LoVo (cell line): ENCODE measurements around the gene KRT77.

Experiments used
- DNase-seq: peaks from one replicate; pipeline ENCODE4 v3.0.0-alpha.2; 2016; ENCODE audit warnings: low spot score

Gene KRT77

DNA sequence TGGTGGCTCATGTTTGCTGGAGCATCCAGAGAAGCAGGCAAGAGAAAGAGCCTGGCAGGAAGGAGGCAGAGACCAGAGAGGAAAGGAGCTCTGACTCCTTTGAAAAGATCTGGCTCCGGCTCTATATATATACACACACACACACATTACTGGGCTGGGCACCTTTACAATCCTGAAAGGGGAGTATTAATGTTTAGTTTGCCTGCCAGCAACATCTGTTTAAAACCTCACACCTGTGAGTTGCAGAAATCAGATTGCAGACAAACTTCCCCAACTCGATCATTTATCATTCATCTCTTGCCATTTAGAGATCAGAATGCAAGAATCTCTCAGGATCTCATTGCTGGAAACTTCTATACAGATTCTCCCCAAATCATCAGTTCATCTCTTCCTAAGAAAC, at the start of gene KRT77:
TSS of gene KRT77 (minus strand) at position 101 of the 400 bp plus-strand sequence. CDS start at position 11, 90 bp downstream.
- DNase-seq, result no peak

DNA sequence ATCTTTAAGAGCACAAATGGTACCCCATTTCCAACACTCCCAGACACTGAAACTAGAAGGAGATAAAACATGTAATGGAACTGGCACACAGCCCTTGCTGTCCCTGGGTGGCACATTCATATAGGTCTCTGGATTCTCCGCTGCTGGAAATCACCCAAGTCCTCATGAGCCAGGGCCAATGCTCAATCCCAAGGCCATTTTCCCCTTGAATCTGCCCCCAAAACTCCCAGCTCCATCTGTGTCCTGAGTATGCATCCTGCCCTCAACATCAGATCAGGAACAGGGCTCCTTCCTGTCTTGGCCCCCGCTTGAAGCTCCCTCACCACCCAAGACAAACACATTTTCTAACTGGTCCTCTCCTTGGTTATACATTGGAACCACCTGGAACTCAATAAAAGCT, 49.2 kb upstream of the KRT77 start:
- DNase-seq, result no peak

DNA sequence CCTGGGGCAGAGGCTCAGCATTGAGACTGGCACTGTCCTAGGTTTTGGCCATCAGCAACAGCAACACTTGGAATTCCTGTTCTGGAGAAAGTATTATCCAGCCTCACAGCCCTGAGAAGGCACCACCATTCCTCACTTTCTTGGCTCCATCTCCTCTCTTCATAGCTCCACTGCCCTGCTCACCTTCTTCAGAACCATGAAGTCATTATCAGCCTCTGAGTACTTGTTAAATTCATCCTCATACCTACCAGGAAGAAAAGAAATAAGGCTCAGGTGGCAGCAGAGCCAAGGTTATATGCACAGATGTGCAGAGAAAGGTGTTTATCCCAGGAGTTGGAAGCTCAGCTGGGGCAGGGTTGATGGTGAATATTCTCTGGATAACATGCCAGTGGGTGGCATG, 48.5 kb upstream of the KRT77 start:
- no peak for DNase-seq

DNA sequence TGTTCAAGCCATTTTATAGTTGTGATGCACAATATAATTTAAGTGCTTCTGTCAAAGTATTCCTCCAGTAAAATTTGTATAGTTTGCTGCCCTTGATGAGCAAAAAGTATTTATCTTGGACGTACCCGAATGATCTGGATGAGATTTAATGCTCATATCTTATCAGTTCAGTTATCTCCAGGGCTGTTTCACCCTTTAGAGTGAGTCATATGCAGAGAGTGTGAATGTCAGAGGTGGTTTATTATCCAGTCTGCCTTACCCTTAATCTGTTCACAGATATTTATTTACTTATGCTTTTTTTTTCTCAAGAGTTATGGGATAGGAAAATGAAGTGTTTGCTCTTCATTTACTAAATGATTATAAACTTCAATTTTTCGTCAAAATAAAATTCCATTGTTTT, 47.2 kb upstream of the KRT77 start:
- peak; percentile 46 for DNase-seq

DNA sequence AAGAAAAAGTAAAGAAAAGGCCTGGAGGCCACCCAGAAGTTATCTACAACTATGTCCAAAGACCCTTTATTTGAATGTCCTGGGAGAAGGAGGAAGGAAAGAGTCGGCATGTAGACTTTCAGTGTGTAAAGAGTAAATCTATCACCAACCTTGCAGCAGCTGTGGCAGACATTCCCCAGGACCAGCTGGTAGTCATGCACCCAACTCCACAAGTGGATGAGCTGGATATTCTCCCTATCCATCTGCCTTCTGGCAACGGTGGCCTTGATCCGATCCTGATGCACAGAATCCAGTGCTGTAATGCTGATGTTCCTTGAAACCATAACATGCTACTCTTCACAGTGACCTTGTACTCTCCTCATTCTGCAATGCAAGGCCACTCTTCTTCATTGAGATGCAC, 46.5 kb upstream of the KRT77 start:
- no peak for DNase-seq

DNA sequence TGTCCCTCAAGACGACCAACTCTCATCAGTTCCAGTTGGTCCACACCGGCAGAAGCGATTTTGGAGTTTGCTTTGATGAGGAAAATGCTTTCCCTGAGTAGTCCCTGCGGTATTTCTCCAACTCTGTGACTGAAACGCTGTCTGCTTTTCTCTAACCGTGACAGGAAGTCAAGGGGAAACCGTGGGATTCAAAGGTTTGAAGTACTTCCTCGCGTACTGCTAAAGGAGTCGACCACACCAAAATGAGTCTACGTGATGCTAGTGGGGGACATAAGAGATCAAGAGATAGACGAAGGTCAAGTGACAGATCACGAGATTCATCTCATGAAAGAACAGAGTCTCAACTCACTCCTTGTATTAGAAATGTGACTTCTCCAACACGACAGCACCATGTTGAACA, 45.3 kb upstream of the KRT77 start:
- no peak for DNase-seq

DNA sequence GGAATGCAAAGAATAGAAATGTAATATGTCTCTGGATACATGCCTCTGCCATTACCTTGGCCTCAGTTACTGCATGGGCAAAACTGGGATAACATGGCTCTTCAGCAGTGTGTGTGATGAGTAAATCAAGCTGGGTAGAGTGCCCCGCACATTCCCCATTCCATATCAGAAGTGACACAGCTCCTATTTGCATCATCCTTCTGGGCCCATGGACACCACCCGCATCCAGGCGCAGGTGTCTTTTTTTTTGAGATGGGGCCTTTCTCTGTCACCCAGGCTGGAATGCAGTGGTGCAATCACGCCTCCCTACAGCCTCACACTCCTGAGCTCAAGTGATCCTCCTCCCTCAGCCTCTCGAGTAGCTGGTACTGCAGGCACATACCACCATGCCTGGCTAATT, 42.2 kb upstream of the KRT77 start:
- no peak for DNase-seq

DNA sequence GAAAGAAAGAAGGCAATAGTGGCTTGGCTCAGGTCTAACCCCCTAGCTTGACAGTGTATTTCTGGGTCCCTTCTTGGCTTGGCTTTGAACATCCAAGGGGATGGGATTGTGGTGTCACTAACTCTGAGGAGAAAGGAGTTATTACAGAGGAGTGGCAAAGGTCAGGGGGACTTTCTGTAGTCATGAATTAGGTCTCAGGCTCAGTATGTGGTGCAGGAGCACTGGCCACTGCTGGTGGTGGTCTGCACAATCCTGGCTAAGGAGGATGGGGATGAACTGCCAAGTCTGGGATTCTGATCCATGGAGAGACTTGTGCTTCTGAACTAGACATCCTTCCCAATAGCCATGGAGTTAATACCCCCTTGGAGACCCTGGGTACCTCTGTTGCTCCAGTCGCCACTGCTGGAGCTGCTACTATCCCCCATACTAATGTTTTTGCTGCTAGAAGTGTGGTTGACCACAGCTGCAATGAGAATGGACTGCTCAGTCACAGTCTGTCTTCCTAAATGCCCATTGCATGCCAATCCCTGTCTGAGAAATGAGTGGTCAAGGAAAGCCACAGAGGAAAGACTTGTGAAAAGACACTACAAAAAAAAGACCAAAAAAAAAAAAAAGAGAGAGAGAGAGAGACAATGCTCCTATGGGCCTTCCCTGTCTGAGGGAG, 41.3 kb upstream of the KRT77 start:
- DNase-seq, result no peak

DNA sequence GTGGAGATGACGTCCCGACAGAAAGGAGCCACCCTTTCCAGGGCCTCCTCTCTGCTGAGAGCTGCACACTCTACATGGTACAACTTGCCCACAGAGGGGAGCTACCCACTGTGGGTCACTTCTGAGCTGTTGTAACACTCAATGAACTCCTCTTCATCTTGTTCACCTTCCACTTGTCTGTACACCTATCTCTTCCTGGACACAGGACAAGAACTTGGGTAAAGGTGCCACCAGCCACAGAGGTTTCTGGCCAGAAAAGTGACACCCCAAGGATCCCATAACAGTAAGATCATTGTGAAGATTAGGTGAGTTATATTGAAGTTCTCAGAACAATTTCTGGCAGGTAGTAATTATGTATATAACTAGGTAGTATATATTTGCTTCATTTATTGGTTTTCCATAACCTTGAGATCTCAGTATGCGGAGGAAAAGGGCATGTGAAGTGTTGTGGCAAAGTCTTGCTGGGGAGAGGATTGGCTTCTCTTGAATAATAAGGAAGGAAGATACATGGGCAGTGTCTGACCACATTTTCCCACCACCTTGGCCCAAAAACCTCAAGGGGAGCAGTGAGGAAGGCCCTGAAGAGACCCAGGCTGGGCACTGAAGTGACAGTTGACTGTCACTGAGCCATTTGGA, 39.6 kb upstream of the KRT77 start:
- DNase-seq, result no peak

DNA sequence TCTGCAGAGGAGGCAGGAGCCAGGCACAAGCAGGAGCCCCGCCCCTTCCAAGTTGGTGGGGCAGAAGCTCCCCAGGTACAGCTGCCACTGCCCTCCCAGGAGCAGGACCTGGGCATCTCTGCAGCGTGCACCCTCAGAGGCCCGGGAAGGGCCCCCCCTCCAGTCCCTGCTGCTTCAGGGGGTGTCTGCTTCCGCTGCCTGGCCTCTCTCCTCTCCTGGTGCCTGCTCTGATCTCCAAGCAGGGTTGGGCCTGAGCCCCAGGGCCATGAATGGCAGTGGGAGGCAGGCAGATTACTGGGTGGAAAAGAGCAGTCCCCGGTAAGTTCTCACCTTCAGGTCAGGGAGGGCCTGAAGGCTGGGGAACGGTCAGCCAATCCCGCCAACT, 38.9 kb upstream of the KRT77 start:
- DNase-seq, result no peak

DNA sequence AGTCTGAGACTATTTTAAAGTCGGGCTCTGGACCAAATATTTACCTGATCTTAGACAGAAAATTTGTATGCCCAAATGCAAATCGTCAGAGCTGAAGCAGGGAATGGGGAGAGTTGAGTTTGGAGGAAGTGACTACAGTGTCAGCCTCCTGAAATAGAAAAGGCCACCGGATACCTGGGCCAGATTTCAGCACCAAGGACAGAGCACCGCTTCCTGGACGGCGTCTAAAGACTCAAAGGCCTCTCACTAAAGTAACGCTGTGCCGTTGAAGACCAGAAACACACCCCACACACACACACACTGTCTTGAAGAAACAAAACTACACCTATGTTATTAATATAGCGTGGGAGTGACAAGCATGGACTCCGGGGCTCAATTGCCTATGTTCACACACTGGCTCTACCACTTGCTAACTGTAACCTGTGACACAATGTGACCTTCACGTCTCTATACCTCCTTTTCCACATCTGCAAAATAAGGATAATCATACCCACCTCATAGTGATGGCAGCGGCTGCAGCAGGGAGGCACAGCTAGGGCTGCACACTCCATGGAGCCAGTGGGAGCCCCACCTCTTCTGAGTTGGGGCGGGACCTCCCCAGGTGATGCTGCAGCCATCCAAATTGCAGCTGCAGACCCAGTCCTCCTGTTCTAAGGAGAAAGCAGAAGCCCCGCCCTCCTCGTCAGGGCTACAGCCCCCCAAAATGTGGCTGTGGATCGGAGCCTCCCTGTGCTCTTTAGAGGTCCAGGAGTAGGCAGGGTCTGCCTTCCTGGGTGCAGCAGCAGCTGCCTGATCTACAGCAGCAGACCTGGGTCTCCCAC, 38.3 kb upstream of the KRT77 start:
- DNase-seq, result peak; percentile 85

DNA sequence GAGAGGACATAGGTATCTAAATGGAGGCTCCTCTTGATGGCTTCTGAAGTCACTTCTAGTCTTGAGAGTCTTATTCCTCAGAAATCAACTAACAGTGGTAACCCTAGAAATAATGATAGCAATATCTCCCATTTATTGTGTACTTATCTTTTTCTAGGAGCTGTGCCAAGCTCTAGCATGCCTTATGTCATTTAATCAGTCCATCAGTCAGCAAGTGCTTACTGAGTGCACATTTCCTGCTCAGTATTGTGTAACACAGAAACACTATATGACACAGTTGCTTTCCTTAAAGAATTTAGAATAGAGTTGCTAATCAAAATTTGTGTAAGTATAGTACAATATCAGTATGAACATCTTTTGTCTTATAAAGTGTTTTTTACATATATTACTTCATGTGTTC, 37.3 kb upstream of the KRT77 start:
- DNase-seq, result no peak

DNA sequence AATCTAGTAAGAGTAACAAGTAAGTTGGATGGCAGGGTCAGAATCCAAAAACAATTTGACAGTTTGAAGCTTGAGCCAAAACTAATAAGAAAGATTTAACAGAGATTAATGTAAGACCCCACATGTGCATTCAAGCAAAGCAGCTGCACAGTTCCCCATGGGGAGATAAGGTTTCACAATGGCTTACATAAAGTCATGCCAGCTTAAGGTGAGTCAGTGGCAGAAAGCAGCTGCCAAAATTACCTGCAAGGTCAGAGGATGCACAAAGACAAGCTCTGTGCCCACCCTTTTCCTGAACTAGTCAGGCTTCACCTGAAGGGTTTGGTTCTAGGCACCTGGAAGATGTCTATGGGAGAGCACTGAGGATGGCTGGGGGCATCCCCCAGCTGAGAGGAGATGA, 36.6 kb upstream of the KRT77 start:
- no peak for DNase-seq

DNA sequence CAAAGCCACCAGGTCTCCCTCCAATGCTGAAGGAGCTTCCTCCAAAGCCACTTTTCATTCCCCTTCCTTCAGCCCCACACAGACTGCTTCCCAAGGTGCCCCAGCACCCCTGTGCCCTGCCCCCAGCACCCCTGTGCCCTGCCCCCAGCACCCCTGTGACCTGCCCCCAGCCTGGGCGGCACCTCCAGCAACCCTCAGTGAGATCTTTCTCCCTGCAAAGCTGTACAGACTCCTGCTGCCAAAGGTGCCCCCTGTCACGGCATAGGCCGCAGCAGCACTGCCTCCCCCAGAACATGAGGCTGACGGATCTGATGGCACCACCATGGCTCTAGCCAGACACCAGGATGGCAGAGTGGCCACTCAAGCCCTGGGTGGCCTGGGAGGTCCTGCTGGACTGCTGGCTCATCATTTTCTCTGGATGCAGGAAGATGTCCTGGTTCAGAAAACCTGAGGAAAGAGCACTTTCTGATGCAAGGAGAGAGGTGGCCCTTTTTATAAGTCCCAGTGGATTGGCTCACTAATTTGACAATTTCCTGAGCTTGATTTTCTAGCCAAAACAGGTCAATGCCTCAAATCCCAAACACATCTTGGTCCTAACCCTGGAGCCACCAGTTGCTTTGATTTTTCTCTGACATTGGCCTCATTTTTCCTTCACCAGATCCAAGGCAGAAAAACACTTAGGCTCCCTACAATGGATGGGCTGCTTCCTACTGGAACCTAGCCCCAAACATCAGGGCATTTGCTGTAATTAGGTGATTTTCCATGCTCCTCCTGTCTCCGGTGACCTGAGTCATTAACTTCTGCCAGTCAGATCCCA, 32.7 kb upstream of the KRT77 start:
- DNase-seq, result no peak

DNA sequence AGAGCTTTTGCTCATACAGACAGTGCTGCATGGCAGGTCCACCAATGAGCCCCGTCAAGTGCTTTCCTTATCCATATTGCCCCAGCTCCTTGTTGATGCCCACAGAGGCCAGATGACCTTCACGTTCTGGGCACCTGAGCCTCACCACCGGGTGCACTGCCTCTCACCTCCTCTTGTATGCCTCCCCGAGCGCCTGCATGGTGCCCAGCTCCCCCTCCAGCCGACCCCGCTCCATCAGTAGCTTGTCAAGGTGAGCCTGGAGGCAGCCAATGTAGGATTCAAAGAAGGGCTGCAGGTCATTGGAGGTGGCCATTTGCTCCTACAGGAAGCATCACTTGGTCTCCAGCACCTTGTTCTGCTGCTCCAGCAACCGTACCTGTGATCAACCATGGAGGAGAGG, 31.8 kb upstream of the KRT77 start:
- no peak for DNase-seq

DNA sequence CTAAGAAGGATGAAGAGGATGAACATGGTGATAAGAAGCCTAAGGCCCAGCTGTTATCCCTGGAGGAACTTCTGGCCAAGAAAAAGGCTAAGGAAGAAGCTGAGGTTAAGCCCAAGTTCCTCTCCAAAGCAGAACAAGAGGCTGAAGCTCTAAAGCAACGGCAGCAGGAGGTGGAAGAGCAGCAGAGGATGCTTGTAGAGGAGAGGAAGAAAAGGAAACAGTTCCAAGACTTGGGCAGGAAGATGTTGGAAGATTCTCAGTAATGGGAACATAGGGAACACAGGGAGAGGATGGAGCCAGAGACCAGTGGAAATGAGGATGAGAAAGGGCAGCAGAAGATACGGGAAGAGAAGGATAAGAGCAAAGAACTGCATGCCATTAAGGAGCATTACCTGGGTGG, 27.5 kb upstream of the KRT77 start:
- no peak for DNase-seq

DNA sequence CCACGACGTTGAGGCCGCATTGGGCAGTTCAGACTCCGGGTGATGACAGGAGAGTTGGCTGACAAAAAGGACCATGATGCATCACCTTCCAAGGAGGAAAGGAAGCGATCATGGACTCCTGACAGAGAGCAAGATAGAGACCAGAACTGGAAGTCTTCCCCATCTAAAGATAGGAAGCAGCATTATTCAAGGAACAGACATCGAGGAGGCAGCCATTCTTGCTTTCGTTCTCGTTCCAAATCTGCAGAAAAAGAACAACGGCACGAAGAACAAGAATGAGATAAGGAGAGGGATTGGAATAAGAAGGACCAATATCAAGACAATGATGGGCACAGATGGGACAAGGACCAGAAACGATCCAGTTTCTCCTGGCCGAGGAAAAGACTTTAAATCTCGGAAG, 27.1 kb upstream of the KRT77 start:
- no peak for DNase-seq

DNA sequence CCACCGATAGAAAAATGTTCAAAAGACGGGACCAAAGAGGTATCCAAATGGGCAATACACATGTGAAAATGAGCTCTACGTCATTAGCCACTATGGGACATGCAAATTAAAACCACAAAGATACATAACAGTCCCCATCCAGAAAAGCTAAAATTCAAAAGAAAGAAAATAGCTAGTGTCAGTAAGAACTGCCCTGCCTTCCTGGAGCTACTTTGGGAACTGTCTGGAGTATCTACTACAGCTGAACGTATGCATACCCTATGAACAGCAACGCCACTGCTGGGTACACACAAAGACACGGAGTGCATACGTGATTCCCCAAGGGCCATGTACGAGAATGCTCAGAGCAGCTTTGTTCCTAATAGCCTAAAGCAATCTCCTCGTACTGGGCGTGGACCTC, 25.8 kb upstream of the KRT77 start:
- no peak for DNase-seq

DNA sequence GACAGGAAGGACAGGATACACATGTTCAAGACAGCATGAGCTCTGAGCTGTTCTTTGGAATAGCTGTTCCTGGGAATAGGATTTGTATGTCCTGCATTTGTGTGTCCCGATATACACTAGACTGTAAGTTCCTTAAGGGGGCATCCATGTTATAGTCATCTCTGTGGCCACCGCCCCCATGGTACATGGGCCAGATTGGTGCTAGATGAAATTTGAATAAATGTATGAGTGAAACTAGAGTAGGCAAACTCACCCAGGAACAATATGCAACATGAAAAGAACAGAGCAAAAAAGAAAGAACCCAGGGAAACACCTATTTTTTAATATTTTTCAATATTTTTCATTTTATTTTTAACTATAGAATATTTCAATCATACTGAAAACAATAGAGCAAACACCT, 25.1 kb upstream of the KRT77 start:
- DNase-seq, result no peak

DNA sequence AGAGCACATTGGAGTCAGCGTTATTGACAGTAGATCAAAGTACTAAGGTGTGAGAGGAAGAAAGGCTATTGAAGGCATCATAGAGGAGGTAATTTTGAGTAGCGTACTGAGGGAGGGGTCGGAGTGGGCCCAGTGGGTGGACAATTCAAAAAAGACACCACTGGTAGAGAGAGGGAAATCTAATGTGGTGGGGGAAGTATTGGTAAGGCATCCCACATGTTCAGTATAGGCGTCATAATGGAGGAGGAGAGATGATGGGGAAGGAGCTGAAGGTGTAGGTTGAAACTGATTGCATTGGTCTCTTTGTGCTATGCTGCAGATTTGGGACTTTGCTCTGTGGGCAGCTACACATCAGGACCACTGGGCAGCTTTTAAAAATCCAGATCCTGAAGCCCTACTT, 23.7 kb upstream of the KRT77 start:
- no peak for DNase-seq

DNA sequence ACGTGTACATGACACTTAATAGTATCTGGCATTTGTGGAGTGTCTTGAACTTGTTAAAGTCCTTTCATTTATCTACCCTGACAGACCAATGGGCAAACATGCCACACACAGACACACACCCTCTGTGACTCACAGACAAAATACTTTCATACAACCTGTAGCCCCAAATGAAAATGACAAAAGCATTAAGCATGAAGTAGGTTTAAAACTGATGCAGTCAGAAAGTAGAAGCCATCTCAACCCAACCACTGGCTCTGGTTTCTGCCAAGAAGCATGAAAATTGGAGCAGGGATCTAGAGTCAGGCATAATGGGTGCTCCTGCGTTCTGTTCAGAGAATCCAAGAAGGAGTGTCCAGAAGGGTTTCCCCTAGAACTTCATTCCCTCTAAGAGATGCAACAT, 23.1 kb upstream of the KRT77 start:
- DNase-seq, result no peak

DNA sequence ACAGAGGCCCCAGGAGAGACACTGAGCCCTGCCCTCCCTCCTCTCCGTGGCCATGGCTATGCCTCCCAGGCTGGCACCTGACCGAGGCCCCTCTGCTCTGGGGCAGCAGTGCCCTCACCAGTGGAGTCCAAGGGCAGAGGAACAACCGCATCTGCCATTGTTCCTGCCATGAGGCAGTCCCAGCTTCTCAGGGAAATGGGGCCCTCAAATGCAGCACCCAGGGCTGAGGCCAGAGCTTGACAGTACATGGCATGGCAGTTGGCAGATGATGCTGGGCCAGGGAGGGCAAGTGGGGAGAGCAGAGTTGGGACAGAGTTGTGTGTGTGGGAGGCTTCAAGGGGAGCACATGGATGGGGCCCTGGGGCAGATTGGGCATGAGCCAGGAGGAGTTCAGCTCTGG, 21.1 kb upstream of the KRT77 start:
- DNase-seq, result no peak

DNA sequence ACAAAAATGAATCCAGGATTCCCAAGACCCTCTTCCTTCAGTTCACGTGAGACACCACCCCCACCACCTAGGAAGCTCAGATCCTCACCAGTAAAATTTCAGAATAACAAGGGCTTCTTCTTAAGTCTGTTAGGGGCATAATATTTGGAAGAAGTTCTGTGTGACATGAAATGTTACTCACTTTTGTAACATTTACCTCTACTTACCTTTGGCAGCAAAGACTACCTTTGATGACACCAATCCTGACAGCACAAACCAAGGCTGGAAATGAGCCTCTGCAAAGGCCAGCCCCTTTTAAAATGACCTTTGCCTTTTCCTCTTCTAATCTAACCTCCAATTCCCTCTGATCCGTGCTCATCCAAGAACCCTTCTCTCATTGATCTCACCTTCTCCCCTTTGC, 19.4 kb upstream of the KRT77 start:
- DNase-seq, result no peak
